Kidney epithelial cell (primary cell): ENCODE results near the gene DOCK1. TPM values are rescaled to one million over a fixed set of nuclear protein-coding genes. Genes with fewer than 3 reads are reported as not detected.
"Not testable (repeated sequence)": the region's sequence is repeated elsewhere in the genome, so short reads cannot be mapped to it uniquely, and the experiment has no call there.

Source experiments
- DNase-seq: peaks from one replicate; pipeline ENCODE4 v3.0.0-alpha.2; 2010; ENCODE audit warnings: low read depth
- H3K27me3 ChIP-seq: 2 replicates; pipeline ENCODE4 v1.6.0; 2011; ENCODE audit warnings: low read length; ENCODE audit not compliant: control insufficient read depth, insufficient read depth
- H3K36me3 ChIP-seq: 2 replicates; pipeline ENCODE4 v1.5.1; 2011; ENCODE audit warnings: low read length; ENCODE audit not compliant: control insufficient read depth, insufficient read depth
- H3K4me3 ChIP-seq: 2 replicates; pipeline ENCODE4 v1.5.1; 2011; ENCODE audit warnings: low read depth, mild to moderate bottlenecking, control low read depth, low read length
- total RNA-seq: library from RNA; depleted of rRNA; stranded (reverse); fragments of >200 nt; gene quantifications from 2 replicates; pipeline ENCODE4 v1.2.3, GENCODE V29; 2015
- TF ChIP-seq, protein P1 (sequence below): IDR thresholded peaks from 2 replicates; pipeline ENCODE4 v1.5.1; 2011; ENCODE audit warnings: mild to moderate bottlenecking, moderate library complexity, low read length, control low read depth, inconsistent platforms; ENCODE audit not compliant: insufficient read depth, poor library complexity, severe bottlenecking

DOCK1 gene
- total RNA-seq, 1 donor from 2014 or later = 39.5 TPM

GRCh38 chr10:126872768-126873167 is 32.5 kb upstream of the DOCK1 start:
- H3K4me3 ChIP-seq = no peak overlapping the region
- DNase-seq = no peak
- TF ChIP-seq, protein P1, sequence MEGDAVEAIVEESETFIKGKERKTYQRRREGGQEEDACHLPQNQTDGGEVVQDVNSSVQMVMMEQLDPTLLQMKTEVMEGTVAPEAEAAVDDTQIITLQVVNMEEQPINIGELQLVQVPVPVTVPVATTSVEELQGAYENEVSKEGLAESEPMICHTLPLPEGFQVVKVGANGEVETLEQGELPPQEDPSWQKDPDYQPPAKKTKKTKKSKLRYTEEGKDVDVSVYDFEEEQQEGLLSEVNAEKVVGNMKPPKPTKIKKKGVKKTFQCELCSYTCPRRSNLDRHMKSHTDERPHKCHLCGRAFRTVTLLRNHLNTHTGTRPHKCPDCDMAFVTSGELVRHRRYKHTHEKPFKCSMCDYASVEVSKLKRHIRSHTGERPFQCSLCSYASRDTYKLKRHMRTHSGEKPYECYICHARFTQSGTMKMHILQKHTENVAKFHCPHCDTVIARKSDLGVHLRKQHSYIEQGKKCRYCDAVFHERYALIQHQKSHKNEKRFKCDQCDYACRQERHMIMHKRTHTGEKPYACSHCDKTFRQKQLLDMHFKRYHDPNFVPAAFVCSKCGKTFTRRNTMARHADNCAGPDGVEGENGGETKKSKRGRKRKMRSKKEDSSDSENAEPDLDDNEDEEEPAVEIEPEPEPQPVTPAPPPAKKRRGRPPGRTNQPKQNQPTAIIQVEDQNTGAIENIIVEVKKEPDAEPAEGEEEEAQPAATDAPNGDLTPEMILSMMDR = no peak
- H3K27me3 ChIP-seq = no peaks in the 10 kb centered on the region
- H3K36me3 ChIP-seq = no peaks in the 10 kb centered on the region

- Histone ChIP-seq H3K36me3 (no peaks in the 10 kb centered on the region), H3K27me3 (no peaks in the 10 kb centered on the region), H3K4me3 (no peak overlapping the region)
- TF ChIP-seq, protein P1 = no peak
- DNase-seq = no peak
These were observed 28.8 kb upstream of the DOCK1 start for GRCh38 chr10:126876456-126876855.

- no peak for DNase-seq
- no peak overlapping the region for H3K4me3 ChIP-seq
- TF ChIP-seq, protein P1 = no peak
- H3K27me3 ChIP-seq = no peaks in the 10 kb centered on the region
- H3K36me3 ChIP-seq = no peaks in the 10 kb centered on the region
These were observed 27.8 kb upstream of the DOCK1 start for GRCh38 chr10:126877390-126877789.

DNA sequence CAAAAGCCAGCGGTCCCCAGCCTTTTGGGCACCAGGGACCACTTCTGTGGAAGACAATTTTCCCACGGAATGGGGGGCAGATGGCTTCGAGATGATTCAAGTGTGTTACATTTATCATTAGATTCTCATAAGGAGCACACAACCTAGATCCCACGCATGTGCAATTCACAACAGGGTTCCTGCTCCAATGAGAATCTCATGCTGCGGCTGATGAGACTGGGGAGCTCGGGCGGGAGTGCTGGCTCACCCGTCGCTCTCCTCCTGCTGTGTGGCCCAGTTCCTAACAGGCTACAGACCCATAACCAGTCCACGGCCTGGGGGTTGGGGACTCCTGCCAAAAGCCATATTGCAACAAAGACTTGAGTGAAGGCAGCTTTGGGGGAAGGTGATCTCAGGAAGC is 26.6 kb upstream of the DOCK1 start:
- Histone ChIP-seq H3K4me3 (no peak overlapping the region), H3K27me3 (no peaks in the 10 kb centered on the region), H3K36me3 (no peaks in the 10 kb centered on the region)
- DNase-seq = no peak
- TF ChIP-seq, protein P1 = no peak

GRCh38 chr10:126880926-126881325 is 24.3 kb upstream of the DOCK1 start:
- Histone ChIP-seq H3K27me3 (no peaks in the 10 kb centered on the region), H3K36me3 (no peaks in the 10 kb centered on the region), H3K4me3 (no peak overlapping the region)
- TF ChIP-seq, protein P1 = no peak
- no peak for DNase-seq

DNA sequence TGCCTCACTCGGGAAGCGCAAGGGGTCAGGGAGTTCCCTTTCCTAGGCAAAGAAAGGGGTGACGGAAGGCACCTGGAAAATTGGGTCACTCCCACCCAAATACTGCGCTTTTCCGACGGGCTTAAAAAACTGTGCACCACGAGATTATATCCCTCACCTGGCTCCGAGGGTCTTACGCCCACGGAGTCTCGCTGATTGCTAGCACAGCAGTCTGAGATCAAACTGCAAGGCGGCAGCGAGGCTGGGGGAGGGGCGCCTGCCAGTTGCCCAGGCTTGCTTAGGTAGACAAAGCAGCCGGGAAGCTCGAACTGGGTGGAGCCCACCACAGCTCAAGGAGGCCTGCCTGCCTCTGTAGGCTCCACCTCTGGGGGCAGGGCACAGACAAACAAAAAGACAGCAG is 23.2 kb upstream of the DOCK1 start:
- H3K36me3 ChIP-seq, DNase-seq, H3K27me3 ChIP-seq, H3K4me3 ChIP-seq: not testable (repeated sequence)

GRCh38 chr10:126888436-126888835 is 16.8 kb upstream of the DOCK1 start:
- H3K4me3 ChIP-seq, H3K36me3 ChIP-seq, H3K27me3 ChIP-seq, DNase-seq: not testable (repeated sequence)
